GM23248 (cell line): ENCODE measurements around the gene AKAP13. TPM values are rescaled to one million over a fixed set of nuclear protein-coding genes. Genes with fewer than 3 reads are reported as not detected.
A peak's percentile ranks its signal among the peaks of the same experiment; 100 is the strongest.

ENCODE experiments used
- DNase-seq: peaks from one replicate; pipeline ENCODE4 v3.0.0-alpha.2; 2015
- H2AFZ ChIP-seq: fragments of 200-600 bp; sonication (generic); 2 replicates; pipeline ENCODE4 v1.6.1; 2016; ENCODE audit warnings: antibody characterized with exemption
- H3F3A ChIP-seq: fragments of 200-600 bp; sonication (generic); 2 replicates; pipeline ENCODE4 v1.6.1; 2016; ENCODE audit warnings: mild to moderate bottlenecking, antibody characterized with exemption, mixed run types; ENCODE audit not compliant: insufficient read depth
- H3K27ac ChIP-seq: fragments of 200-600 bp; sonication (generic); 2 replicates; pipeline ENCODE4 v1.5.1; 2016; ENCODE audit warnings: mild to moderate bottlenecking
- H3K27me3 ChIP-seq: fragments of 200-600 bp; sonication (generic); replicated peaks from 2 replicates; pipeline ENCODE4 v1.6.1; 2016; ENCODE audit warnings: mild to moderate bottlenecking; ENCODE audit not compliant: insufficient read depth
- H3K36me3 ChIP-seq: fragments of 200-600 bp; sonication (generic); 2 replicates; pipeline ENCODE4 v1.6.1; 2016; ENCODE audit warnings: low read depth, mild to moderate bottlenecking
- H3K4me1 ChIP-seq: fragments of 200-600 bp; sonication (generic); 2 replicates; pipeline ENCODE4 v1.6.1; 2016; ENCODE audit warnings: mild to moderate bottlenecking; ENCODE audit not compliant: insufficient read depth
- H3K4me2 ChIP-seq: fragments of 200-600 bp; sonication (generic); one replicate; pipeline ENCODE4 v1.6.1; 2016; ENCODE audit warnings: mild to moderate bottlenecking; ENCODE audit not compliant: unreplicated experiment
- H3K4me3 ChIP-seq: fragments of 200-600 bp; sonication (generic); 2 replicates; pipeline ENCODE4 v1.5.1; 2016; ENCODE audit warnings: mild to moderate bottlenecking
- H3K79me2 ChIP-seq: fragments of 200-600 bp; sonication (generic); 2 replicates; pipeline ENCODE4 v1.6.1; 2016; ENCODE audit warnings: mild to moderate bottlenecking; ENCODE audit not compliant: insufficient read depth
- H3K9ac ChIP-seq: fragments of 200-600 bp; sonication (generic); 2 replicates; pipeline ENCODE4 v1.6.1; 2016; ENCODE audit warnings: mild to moderate bottlenecking
- H3K9me2 ChIP-seq: fragments of 200-600 bp; sonication (generic); 2 replicates; pipeline ENCODE4 v1.6.1; 2016; ENCODE audit warnings: mixed run types, mild to moderate bottlenecking, moderate library complexity; ENCODE audit not compliant: insufficient read depth
- H3K9me3 ChIP-seq: fragments of 200-600 bp; sonication (generic); one replicate; pipeline ENCODE4 v1.6.1; 2017; ENCODE audit warnings: low read depth
- H4K20me1 ChIP-seq: fragments of 200-600 bp; sonication (generic); 2 replicates; pipeline ENCODE4 v1.6.0; 2016; ENCODE audit not compliant: insufficient read depth
- EZH2 ChIP-seq: fragments of 200-600 bp; sonication (generic); IDR thresholded peaks from 2 replicates; pipeline ENCODE4 v1.6.1; 2018; ENCODE audit warnings: antibody characterized with exemption, mild to moderate bottlenecking; ENCODE audit not compliant: insufficient read depth, poor library complexity, severe bottlenecking
- EZH2phosphoT487 ChIP-seq: fragments of 200-600 bp; sonication (generic); IDR thresholded peaks from 2 replicates; pipeline ENCODE4 v1.6.1; 2018; ENCODE audit warnings: antibody characterized with exemption, moderate library complexity, mild to moderate bottlenecking, low read depth; ENCODE audit not compliant: insufficient read depth
- WGBS, 2 experiments: methylation state at CpG; one replicate each; pipeline ENCODE4 v1.1.6; 2015 to 2017; ENCODE audit warnings: low lambda C conversion rate in 2 of 2, low coverage in 1 of 2; ENCODE audit errors: missing lambda C conversion rate in 2 of 2; 5-methylcytosine and 5-hydroxymethylcytosine counted together
- in situ Hi-C: fragments of 300-500 bp; cut with MboI; formaldehyde crosslinking; loops from 2 replicates; pipeline ENCODE4 v1.15.0; 2020
- polyA plus RNA-seq: library from polyadenylated mRNA; unstranded; fragments of >200 nt; fragmentation: Nextera tagmentation; extraction: Ambion mirVana; gene quantifications from 2 replicates; pipeline ENCODE4 v1.2.1, GENCODE V29; 2016
- total RNA-seq: library from RNA; depleted of rRNA; stranded (reverse); fragments of >200 nt; shearing (Covaris generic); gene quantifications from 2 replicates; pipeline ENCODE4 v1.2.3, GENCODE V29; 2014

AKAP13 gene
- total and polyA plus RNA-seq, 2 experiments from 2014 or later, result 26.5 to 27.7 TPM

- H2AFZ ChIP-seq, result no peak overlapping the region
- TF ChIP-seq EZH2 (no peak), EZH2phosphoT487 (no peak)
- no peaks in the 10 kb centered on the region for H3K9me3 ChIP-seq
- H3K36me3 ChIP-seq, result no peaks in the 10 kb centered on the region
- no peaks in the 10 kb centered on the region for H3K27me3 ChIP-seq
- H4K20me1 ChIP-seq, result no peaks in the 10 kb centered on the region
- H3K9ac ChIP-seq, result no peak overlapping the region
- H3F3A ChIP-seq, result peaks cover 12% of the 10 kb centered on the region; the same call in 1 of the 2 replicates
- no peak for DNase-seq
- no peak overlapping the region for H3K27ac ChIP-seq
- in situ Hi-C loops, result no loop called here
- no peaks in the 10 kb centered on the region for H3K9me2 ChIP-seq
- peaks cover 24% of the 10 kb centered on the region for H3K4me1 ChIP-seq
- peaks cover 73% of the 10 kb centered on the region for H3K79me2 ChIP-seq
- no peak overlapping the region for H3K4me2 ChIP-seq
- H3K4me3 ChIP-seq, result no peak overlapping the region
- 100% methylated on average over 4 of the region's 4 CpGs for WGBS, 2 experiments
Measured at GRCh38 chr15:85523530-85523929, 143.1 kb downstream of the AKAP13 start.

- peaks cover 73% of the 10 kb centered on the region for H3K79me2 ChIP-seq
- in situ Hi-C loops, result no loop called here
- no peaks in the 10 kb centered on the region for H4K20me1 ChIP-seq
- H3K9ac ChIP-seq, result no peak overlapping the region
- H2AFZ ChIP-seq, result no peak overlapping the region
- no peak for TF ChIP-seq EZH2
- TF ChIP-seq EZH2phosphoT487, result no peak
- H3K4me1 ChIP-seq, result peaks cover 19% of the 10 kb centered on the region
- H3K27me3 ChIP-seq, result no peaks in the 10 kb centered on the region
- H3F3A ChIP-seq, result peaks cover 12% of the 10 kb centered on the region; the same call in 1 of the 2 replicates
- H3K9me3 ChIP-seq, result no peaks in the 10 kb centered on the region
- no peak overlapping the region for H3K27ac ChIP-seq
- no peak for DNase-seq
- no peak overlapping the region for H3K4me2 ChIP-seq
- H3K4me3 ChIP-seq, result no peak overlapping the region
- H3K9me2 ChIP-seq, result no peaks in the 10 kb centered on the region
- H3K36me3 ChIP-seq, result no peaks in the 10 kb centered on the region
Measured at GRCh38 chr15:85525755-85526154, 145.4 kb downstream of the AKAP13 start.

DNA sequence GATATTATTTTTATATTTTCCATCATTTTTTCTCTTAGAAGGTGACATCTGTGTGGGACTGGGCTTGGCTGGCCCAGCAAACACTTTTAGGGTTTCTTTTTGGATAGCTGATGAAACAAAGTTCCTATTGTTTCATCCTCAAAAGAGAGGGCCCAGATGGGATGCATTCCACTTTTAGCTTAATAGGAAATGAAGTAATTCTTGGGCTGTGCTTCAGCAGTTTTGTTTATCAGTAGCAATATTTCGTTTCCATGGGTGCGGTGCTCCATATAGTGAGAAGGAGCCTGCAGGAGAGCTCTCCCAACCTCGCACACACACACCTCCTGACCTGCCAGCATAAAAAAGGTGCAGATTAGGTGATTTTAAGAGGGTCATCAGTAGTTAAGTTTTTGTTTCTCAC lies 147.5 kb downstream of the AKAP13 start:
- WGBS, 2 experiments, result 28 to 34% methylated on average over 3 of the region's 3 CpGs
- no peaks in the 10 kb centered on the region for H4K20me1 ChIP-seq
- peak overlapping the region; percentile 81 for H3K4me2 ChIP-seq
- in situ Hi-C loops, result no loop called here
- no peaks in the 10 kb centered on the region for H3K9me3 ChIP-seq
- peak; percentile 95 for DNase-seq
- peaks cover 19% of the 10 kb centered on the region for H3K4me1 ChIP-seq
- TF ChIP-seq EZH2, result no peak
- TF ChIP-seq EZH2phosphoT487, result no peak
- peaks cover 12% of the 10 kb centered on the region; the same call in 1 of the 2 replicates for H3F3A ChIP-seq
- H3K4me3 ChIP-seq, result no peak overlapping the region
- H3K9ac ChIP-seq, result peak overlapping the region; percentile 78
- peaks cover 77% of the 10 kb centered on the region for H3K79me2 ChIP-seq
- peak overlapping the region; percentile 18; the same call in 1 of the 2 replicates for H2AFZ ChIP-seq
- H3K27ac ChIP-seq, result peak overlapping the region; percentile 94
- no peaks in the 10 kb centered on the region for H3K9me2 ChIP-seq
- no peaks in the 10 kb centered on the region for H3K27me3 ChIP-seq
- H3K36me3 ChIP-seq, result no peaks in the 10 kb centered on the region

GRCh38 chr15:85530079-85530478 lies 149.7 kb downstream of the AKAP13 start:
- 68 to 70% methylated on average over 7 of the region's 7 CpGs for WGBS, 2 experiments
- in situ Hi-C loops, result no loop called here
- H2AFZ ChIP-seq, result no peak overlapping the region

DNA sequence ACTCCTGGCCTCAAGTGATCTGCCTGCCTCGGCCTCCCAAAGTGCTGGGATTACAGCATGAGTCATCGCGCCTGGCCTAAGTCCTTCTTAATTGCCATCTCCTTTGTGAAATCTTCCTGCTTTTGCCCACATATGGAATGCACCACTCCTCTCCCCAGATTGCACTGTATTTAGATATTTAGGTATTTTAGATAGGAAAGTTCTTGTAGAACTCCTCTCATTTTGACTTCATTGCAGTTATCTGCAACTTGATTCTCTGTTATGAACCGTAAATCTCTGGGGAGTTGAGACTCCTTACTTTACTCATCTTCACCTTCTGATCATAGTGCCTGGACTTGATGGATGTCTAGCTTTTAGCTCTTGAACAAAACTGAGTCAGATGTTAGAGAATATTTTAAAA lies 150.7 kb downstream of the AKAP13 start:
- TF ChIP-seq EZH2 (no peak), EZH2phosphoT487 (no peak)
- Histone ChIP-seq H3K4me2 (no peak overlapping the region), H3K4me1 (peaks cover 19% of the 10 kb centered on the region), H3F3A (peaks cover 12% of the 10 kb centered on the region; the same call in 1 of the 2 replicates), H3K9ac (no peak overlapping the region), H3K4me3 (no peak overlapping the region), H3K9me2 (no peaks in the 10 kb centered on the region), H3K36me3 (no peaks in the 10 kb centered on the region), H2AFZ (no peak overlapping the region), H3K9me3 (no peaks in the 10 kb centered on the region), H3K27ac (no peak overlapping the region), H3K79me2 (peaks cover 60% of the 10 kb centered on the region), H3K27me3 (no peaks in the 10 kb centered on the region), H4K20me1 (no peaks in the 10 kb centered on the region)
- DNase-seq, result no peak
- 97 to 98% methylated on average over 4 of the region's 4 CpGs for WGBS, 2 experiments
- in situ Hi-C loops, result no loop called here

More at GRCh38 chr15:85530079-85530478, 149.7 kb downstream of the AKAP13 start:
- no peaks in the 10 kb centered on the region for H3K27me3 ChIP-seq
- no peaks in the 10 kb centered on the region for H3K9me2 ChIP-seq
- peaks cover 68% of the 10 kb centered on the region for H3K79me2 ChIP-seq
- TF ChIP-seq EZH2phosphoT487 (no peak), EZH2 (no peak)
- H3K27ac ChIP-seq, result no peak overlapping the region
- H3K4me1 ChIP-seq, result peaks cover 19% of the 10 kb centered on the region
- H3F3A ChIP-seq, result peaks cover 12% of the 10 kb centered on the region; the same call in 1 of the 2 replicates
- H3K4me3 ChIP-seq, result no peak overlapping the region
- H3K9me3 ChIP-seq, result no peaks in the 10 kb centered on the region
- DNase-seq, result no peak
- no peak overlapping the region for H3K9ac ChIP-seq
- no peak overlapping the region for H3K4me2 ChIP-seq
- no peaks in the 10 kb centered on the region for H3K36me3 ChIP-seq
- H4K20me1 ChIP-seq, result no peaks in the 10 kb centered on the region
